Measurements from ENCODE around the gene QKI.
"Not testable (repeated sequence)": the region's sequence is repeated elsewhere in the genome, so short reads cannot be mapped to it uniquely, and the experiment has no call there.

Gene QKI

GRCh38 chr6:163414946-163415619 is 565 bp downstream of the QKI start:
- DNase-seq (ENCODE audit: low read depth in 2 of 2): no peak

DNA sequence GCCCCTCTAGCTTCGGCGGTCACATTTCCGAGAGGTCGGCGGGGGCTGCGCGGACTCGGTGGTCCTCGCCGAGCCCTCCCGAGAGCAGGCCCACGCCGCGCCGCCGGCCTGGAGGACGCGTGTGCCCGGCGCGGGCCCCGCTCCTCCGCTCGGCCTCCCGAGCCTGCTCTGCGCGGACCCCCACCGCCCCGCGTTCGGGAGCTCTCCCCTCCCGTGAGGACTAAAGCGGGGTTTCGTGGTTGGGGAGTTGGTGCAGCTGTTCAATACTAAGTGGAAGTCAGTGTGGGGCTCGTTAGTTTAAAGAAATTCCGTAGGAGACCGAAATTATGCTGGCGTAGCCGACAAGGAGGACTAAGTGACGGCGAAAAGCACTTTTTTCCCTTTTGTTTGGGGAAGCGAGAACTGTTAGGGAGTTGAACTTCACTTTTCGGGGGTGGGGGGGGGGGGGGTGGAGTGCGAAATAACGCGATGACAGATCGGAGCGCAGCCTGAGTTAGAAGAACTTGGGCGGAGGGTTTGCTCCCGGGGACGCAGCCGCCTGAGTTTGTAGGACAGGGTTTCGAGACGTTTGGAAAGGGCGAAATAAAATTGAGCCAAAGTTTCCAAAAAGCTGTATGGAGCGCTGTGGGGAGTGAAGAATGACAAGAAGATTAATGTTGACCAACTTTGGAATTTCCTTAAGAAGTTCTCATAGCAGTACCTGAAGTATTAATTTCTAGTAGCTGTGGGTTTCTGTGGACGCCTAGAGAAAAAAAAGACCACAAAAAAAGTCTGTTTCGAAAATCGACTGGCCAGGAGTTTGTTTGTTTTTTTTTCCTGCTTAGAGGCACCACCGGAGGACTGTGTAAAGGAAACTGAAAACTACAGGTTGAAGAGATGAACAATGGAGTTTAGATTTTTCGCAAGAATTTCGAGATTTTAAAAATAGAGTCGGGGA is 1.4 kb downstream of the QKI start:
- no peak for DNase-seq (ENCODE audit: low read depth in 2 of 2)

- DNase-seq (ENCODE audit: low read depth in 2 of 2): no peak
Observed at GRCh38 chr6:163416557-163417253, 2.2 kb downstream of the QKI start.

DNA sequence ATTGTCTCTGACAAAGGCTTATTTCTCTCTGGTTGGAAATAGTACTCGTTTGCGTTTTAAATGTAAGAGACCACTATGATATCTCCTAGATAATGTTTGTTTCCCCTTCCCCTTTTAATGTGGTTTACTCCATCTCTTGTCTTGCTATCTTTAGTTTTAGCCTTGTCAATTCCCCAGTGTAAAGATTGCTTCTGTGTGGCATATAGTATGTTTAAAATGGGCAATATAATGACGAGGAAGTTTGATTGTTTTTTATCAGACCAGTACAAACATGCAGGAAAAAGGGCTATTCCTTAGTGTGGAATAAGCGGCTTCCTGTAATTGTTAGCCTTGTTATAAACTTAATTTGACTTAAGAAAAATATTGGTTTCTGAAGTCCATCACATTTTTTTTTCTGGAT is 3.1 kb downstream of the QKI start:
- DNase-seq (ENCODE audit: low read depth in 2 of 2): no peak

GRCh38 chr6:163418311-163419029 is 4.0 kb downstream of the QKI start:
- no peak for DNase-seq (ENCODE audit: low read depth in 2 of 2)

DNA sequence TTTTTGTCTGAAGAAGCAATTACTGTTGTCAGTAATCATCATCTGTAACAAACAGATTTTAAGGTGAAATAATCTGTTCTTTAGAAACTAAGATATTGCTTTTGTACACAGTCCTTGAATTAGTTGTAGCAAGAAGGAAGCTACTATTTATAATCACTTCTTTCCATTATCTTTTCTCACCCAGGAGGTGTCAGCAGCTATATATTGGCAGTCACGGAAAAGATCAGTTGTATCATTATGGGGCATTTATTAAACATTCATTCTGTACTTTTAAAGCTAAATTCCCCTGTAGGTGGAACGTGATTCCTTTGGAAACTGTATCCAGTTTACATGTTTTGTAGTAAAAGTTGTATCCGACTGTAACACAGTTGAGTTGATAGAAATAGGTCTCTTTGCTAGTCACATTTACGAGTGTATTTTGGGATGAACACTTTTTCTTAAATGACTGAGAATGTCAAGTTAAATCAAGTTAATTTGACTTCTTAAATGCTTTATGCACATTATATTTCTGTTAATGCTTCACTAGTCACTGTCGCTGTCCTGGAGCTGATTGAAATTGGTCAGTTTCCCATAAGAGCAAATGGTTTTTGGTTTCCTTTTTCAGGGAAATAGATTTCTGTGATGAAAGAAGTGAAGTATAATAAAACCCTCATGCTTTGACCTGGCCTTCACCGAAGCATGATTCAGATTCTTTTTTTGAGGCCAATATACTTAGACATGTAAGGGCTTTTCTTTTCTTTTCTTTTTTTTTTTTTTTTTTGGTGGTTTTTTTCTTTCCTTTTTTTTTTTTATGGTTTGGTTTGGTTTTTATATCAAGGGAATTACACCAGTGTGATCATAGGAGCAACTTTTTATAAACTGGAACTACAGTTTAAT is 5.1 kb downstream of the QKI start:
- DNase-seq (ENCODE audit: low read depth in 2 of 2): no peak

GRCh38 chr6:163420289-163420614 is 5.7 kb downstream of the QKI start:
- no peak for DNase-seq (ENCODE audit: low read depth in 2 of 2)

DNA sequence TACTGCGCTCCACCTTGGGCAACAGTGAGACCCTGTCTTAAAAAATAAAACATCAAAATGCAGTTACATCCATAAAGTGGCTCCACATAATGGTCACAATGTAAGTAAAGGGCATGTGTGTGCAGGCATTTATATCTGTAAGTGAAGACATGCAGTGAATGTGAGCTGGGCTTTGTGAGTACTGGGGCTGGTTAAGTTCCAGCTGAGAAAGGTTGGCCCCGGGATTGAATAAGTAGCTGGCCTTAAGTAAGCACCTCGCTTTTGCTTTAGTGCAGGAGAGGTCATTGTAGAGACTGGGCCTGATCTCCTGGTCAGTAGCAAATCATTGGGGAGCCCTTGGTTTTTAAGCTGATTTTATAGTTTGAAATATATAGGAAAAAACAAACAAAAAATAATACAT is 8.0 kb downstream of the QKI start:
- DNase-seq (ENCODE audit: low read depth in 2 of 2): no peak

- DNase-seq (ENCODE audit: low read depth in 2 of 2): no peak
Observed at GRCh38 chr6:163423696-163424095, 9.2 kb downstream of the QKI start.

DNA sequence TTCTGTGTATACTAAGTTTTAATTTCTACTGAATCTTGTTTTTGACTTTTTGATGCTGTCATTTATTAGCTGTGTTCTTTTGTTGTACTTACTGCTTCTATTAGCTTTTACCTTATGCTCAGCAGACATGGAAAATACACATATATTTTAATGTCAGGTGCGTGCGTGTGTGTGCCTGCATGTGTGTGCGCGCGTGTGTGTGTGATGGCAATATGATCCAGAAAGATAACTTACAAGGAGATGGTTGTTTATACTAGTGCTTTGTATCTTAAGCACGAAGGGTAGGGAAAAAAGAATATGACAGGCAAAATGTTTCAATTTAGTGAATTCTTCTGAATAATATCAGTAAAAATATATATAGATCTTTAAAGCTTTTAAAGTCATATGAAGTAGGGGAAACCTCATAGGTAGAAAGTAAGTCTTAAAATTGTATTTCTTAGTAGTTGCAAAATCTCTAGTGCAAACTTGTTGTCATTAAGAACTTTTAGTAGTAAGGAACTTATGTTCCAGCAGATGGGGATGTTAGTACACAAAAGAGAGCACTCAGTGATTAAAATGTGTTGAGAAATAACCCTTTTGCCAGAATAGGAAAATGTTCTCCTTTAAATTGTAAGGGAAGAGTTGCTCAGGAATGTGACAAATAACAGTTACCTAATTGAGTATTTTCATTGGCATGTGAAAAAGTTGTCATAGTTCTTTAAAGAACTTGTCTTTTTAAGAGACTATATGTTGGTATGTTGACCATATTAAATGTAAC is 13.2 kb downstream of the QKI start:
- no peak for DNase-seq (ENCODE audit: low read depth in 2 of 2)

DNA sequence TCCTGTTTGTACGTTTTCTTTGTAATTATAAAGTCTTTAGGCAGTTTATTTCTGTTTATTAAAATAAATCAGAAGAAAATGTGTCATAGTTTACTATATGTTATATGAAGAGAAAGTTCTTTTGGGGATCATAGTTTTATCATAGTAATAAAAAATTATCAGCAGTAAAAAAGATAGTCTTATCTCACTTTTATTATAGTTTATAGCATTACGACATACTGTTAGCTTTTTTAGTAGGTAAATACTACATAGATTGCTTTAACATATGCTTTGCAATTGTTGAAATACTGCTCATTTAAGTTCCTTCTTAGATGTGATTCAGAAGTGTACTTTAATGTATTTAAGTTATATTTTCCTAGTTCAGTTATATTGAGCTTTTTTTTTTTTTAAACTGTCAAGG is 13.9 kb downstream of the QKI start:
- DNase-seq (ENCODE audit: low read depth in 2 of 2): no peak

- DNase-seq (ENCODE audit: low read depth in 2 of 2): no peak
Observed at GRCh38 chr6:163429858-163430448, 15.4 kb downstream of the QKI start.

- no peak for DNase-seq (ENCODE audit: low read depth in 2 of 2)
Observed at GRCh38 chr6:163432300-163432699, 17.8 kb downstream of the QKI start.

DNA sequence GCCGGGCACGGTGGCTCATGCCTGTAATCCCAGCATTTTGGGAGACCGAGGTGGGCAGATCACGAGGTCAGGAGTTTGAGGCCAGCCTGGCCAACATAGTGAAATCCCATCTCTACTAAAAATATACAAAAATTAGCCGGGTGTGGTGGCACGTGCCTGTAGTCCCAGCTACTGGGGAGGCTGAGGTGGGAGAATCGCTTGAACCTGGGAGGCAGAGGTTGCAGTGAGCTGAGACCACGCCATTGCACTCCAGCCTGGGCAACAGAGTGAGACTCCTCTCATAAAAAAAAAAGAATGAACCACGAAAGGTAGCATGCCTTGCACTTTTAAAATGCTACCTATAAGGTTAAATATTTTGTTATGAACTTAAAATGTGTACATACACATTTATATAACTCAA is 19.0 kb downstream of the QKI start:
- DNase-seq (ENCODE audit: low read depth in 2 of 2): not testable (repeated sequence)

DNA sequence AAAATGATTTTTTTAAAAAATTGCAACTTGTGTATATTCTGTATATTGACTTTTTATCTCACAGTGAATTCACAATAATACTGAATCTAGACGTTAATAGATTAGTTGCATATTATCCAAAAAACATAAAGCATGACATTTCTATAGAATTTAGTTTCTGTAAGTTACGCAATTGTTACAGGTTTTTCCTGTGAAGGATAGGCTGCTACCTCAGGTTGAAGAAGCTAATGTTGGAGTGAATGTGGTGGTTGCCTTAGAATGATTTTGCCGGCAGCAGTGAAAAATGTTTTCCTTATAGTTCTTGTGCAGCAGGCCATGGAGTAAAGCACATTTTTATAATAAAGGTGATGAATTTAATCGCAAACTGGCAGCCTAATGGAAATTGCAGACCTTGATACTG is 20.5 kb downstream of the QKI start:
- no peak for DNase-seq (ENCODE audit: low read depth in 2 of 2)

- no peak for DNase-seq (ENCODE audit: low read depth in 2 of 2)
Observed at GRCh38 chr6:163436843-163437242, 22.3 kb downstream of the QKI start.

DNA sequence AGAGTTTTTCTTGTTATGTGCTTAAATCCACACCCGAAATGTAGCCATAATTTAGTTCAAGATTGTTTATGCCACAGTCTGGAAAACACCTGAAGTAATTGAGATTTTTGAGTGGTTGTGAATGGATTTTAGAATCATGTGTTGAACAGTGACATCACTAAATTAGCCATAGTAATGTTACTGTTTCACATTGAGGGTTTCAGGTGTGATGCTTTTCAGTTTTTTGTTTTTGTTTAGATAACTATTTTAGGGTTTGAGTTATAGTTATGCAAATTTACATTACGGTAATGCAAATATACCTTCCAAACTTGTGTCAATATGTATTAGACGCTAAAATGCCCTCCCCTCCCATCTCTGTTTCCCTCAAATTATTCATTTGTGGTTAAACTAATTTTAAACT is 22.9 kb downstream of the QKI start:
- DNase-seq (ENCODE audit: low read depth in 2 of 2): no peak

DNA sequence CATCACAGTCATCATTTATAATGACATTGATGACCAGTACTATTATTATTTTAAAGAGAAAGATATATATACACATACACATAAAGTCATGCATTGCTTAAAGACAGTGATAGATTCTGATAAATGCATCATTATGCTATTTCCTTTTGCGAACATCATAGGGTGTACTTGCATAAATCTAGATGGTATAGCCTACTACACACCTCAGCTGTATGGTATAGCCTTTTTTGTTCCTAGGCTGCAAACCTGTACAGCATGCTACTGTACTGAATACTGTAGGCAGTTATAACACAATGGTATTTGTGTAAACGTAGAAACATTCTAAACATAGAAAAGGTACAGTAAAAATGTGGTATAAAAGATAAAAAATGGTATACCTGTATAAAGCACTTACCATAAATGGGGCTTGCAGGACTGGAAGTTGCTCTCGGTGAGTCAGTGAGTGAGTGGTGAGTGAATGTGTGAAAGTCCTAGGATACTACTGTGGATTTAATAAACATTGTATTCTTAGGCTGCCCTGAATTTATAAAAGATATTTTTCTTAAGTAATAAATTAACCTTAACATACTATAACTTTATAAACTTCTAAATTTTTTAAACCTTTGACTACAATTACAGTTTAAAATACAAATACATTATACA is 23.9 kb downstream of the QKI start:
- no peak for DNase-seq (ENCODE audit: low read depth in 2 of 2)

- DNase-seq (ENCODE audit: low read depth in 2 of 2): no peak
Observed at GRCh38 chr6:163438940-163439335, 24.4 kb downstream of the QKI start.
